Measurements from ENCODE around the gene CRACR2B. TPM values are rescaled to one million over a fixed set of nuclear protein-coding genes. Genes with fewer than 3 reads are reported as not detected.

CRACR2B gene
- total RNA-seq: 2.8 TPM

GRCh38 chr11:827897-828192 is at the start of gene CRACR2B:
TSS of gene CRACR2B (plus strand) at chr11:827919. CDS start at chr11:828608, 689 bp downstream.

DNA sequence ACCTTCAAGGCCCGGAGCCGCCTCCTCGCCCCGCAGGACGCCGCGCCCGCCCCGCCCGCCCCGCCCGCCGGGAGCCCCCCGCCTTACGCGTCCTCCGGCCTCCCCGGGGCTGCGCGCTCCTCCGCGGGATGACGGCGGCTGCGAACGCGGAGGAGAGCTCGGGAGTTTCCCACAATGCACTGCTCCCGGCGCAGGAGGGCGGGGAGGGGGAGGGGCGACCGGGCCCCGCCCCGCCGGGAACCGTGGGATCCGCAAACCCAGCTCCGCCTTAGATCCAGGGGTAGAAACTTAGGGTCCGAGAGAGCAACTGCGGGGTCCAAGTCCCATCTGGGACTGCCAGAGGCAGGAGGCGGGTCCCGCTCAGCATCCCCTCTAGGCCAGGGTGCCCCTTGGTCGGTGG is 37.8 kb upstream of the CRACR2B start, which contains the start of gene CEND1:
CEND1 (minus strand) TSS at position 148 of the 400 bp plus-strand sequence. CDS start 1,514 bp downstream, outside the sequence.

DNA sequence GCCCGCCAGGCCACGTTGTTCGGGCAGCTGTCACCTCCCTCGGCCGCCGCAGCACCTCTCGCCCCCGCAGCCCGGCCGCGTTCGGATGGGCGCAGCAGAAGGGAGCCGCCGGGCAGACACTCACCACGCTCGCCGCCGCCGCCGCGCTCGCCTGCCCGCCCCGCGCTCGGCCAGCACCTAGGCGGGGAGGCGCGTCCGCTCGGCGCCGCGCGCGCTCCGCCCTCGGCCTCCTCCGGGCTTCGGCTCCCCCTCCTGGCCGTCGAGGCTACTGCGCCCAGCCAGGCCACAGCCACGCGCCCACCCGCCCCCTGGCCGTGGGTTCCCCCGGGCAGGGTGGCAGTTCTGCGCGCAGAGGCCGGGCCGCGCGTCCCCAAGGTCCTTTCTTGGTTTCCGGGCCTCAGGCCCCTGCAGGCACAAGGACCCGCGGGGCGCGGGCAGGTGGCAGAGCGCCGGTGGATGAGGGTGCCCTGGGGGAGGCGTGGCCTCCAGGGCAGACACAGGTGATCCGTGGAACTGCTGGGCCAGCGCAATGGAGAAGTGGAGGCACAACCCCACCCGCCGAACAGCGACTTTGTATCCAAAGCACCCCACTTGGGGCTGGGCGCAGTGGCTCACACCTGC is 29.5 kb upstream of the CRACR2B start, which contains the start of gene SLC25A22:
SLC25A22 (minus strand) TSS at position 189 of the 621 bp plus-strand sequence. CDS start 3,275 bp downstream, outside the sequence.

GRCh38 chr11:809287-810039 is 18.3 kb upstream of the CRACR2B start, which contains the start of gene RPLP2:
TSS of gene RPLP2 (plus strand) at chr11:809967. CDS start at chr11:810235, 268 bp downstream.

GRCh38 chr11:818396-819128 is 9.2 kb upstream of the CRACR2B start, which contains the start of gene PNPLA2:
TSS of gene PNPLA2 (plus strand) at chr11:818914. CDS start at chr11:819719, 805 bp downstream.

GRCh38 chr11:832529-833113 is 4.9 kb downstream of the CRACR2B start, which contains the start of gene CD151:
TSS of gene CD151 (plus strand) at chr11:832952. CDS start at chr11:836070, 3,118 bp downstream.

DNA sequence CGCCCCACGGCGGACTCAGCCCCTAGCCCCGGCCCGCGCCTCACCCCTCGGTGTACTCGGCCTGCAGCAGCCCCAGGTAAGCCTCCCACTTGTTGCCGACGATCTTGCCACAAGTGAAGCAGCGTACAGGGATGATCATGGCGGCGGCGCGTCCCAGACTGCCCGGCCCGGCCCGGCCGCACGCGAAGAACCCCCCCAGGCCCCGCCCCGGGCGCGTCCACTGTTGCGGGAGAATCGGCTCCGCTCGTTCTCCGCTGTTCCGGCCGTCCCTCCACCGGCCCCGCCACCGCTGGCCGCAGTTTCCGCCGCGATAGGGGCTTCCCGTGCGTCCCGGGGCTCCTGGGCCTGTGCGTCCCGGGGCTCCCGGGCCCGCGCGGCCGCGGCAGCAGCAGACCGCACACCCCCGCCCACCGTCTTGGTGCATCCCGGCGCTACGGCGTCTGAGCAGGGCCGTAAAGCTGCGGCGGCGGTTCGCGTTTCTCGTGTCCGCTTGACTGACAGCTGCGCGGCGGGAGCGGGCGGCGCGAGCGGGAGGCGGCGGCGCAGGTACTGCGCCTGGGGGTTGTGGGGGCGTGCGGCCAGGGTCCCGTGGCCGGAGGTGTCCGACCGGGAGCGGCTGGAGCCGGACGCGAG is 14.8 kb downstream of the CRACR2B start, which contains the start of the genes POLR2L and TSPAN4:
POLR2L (minus strand) TSS at position 160 of the 633 bp plus-strand sequence; CDS start at position 139, 21 bp downstream.
TSPAN4 (plus strand) TSS at position 483 of the 633 bp plus-strand sequence. CDS start 7,453 bp downstream, outside the sequence.

Small RNA genes within 50 kb of the gene (small RNA-seq; reads per million reads assigned to genes)
- not detected for gene SNORA52

Other genes with a start within 250 kb of the CRACR2B start
- gene IRF7, start 212.0 kb upstream of the CRACR2B start, total RNA-seq: 3.9 TPM
- 0.23 TPM for gene CDHR5, start 203.0 kb upstream of the CRACR2B start, total RNA-seq
- not detected for gene SCT, start 200.7 kb upstream of the CRACR2B start, total RNA-seq
- not detected for gene DRD4, start 190.7 kb upstream of the CRACR2B start, total RNA-seq
- 76.6 TPM for gene DEAF1, start 132.7 kb upstream of the CRACR2B start, total RNA-seq
- gene TMEM80, start 132.1 kb upstream of the CRACR2B start, total RNA-seq: 12.0 TPM
- gene EPS8L2, start 121.7 kb upstream of the CRACR2B start, total RNA-seq: 4.2 TPM
- 76.1 TPM for gene TALDO1, start 80.5 kb upstream of the CRACR2B start, total RNA-seq
- 40.8 TPM for gene GATD1, start 50.4 kb upstream of the CRACR2B start, total RNA-seq
- 19.4 TPM for gene CEND1, start 37.8 kb upstream of the CRACR2B start, total RNA-seq
- gene SLC25A22, start 29.6 kb upstream of the CRACR2B start, total RNA-seq: 24.7 TPM
- gene PIDD1, start 22.7 kb upstream of the CRACR2B start, total RNA-seq: 5.5 TPM
- 265 TPM for gene RPLP2, start 18.0 kb upstream of the CRACR2B start, total RNA-seq
- 6.5 TPM for gene PNPLA2, start 9.0 kb upstream of the CRACR2B start, total RNA-seq
- 37.6 TPM for gene CD151, start 5.0 kb downstream of the CRACR2B start, total RNA-seq
- 45.2 TPM for gene POLR2L, start 14.6 kb downstream of the CRACR2B start, total RNA-seq
- gene TSPAN4, start 14.9 kb downstream of the CRACR2B start, total RNA-seq: 28.6 TPM
- 37.4 TPM for gene CHID1, start 82.9 kb downstream of the CRACR2B start, total RNA-seq
- 67.4 TPM for gene AP2A2, start 98.0 kb downstream of the CRACR2B start, total RNA-seq
- not detected for gene MUC6, start 208.8 kb downstream of the CRACR2B start, total RNA-seq
- gene MUC2, start 247.0 kb downstream of the CRACR2B start, total RNA-seq: not detected